ENCODE data around the gene ERMARD.

The ERMARD gene

DNA sequence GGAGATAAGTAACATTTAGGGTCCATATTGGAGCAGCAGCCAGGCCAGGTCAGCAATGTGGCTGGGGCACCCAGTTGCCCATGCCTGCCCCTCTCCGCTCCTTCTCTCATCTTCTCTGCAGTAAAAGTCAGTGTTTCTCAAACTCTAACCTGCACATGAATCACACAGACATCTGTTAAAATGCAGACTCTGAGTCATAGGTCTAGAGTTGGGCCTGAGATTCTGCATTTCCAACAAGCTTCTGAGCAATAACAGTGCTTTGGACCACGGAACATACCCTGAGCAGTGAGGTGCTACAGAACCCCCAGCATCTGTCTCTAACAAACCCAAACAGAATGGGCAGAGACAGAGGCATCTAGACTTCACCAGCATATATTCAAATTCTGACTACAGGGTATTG is 37.2 kb upstream of the ERMARD start:
- H3K27ac ChIP-seq: no peak overlapping the region
- H3K4me3 ChIP-seq: no peak overlapping the region
- no peak for DNase-seq (ENCODE audit: low spot score)
- TF ChIP-seq, protein P1, sequence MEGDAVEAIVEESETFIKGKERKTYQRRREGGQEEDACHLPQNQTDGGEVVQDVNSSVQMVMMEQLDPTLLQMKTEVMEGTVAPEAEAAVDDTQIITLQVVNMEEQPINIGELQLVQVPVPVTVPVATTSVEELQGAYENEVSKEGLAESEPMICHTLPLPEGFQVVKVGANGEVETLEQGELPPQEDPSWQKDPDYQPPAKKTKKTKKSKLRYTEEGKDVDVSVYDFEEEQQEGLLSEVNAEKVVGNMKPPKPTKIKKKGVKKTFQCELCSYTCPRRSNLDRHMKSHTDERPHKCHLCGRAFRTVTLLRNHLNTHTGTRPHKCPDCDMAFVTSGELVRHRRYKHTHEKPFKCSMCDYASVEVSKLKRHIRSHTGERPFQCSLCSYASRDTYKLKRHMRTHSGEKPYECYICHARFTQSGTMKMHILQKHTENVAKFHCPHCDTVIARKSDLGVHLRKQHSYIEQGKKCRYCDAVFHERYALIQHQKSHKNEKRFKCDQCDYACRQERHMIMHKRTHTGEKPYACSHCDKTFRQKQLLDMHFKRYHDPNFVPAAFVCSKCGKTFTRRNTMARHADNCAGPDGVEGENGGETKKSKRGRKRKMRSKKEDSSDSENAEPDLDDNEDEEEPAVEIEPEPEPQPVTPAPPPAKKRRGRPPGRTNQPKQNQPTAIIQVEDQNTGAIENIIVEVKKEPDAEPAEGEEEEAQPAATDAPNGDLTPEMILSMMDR (IDR thresholded peaks at IDR 0.05): no peak

DNA sequence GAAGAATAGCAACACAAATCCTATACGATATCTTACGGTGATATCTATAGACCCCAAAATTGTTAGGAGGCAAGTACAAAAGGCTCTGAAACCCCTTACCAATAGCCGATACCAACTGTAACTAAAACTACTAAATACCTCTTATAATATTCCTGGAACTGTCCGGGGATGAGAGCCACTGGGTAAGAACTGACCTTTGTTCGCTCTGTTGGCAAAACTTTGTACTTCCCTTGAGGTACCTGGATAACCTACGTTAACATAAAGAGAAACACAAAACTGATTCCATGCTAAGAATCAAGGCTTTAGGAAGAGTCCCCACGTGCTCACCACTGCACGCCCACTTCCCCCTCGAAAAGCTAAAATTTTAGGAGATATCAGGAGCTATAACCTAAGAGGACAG is 36.8 kb upstream of the ERMARD start:
- Histone ChIP-seq H3K4me3 (no peak overlapping the region), H3K27ac (no peak overlapping the region)
- DNase-seq (ENCODE audit: low spot score): no peak
- TF ChIP-seq, protein P1 (IDR thresholded peaks at IDR 0.05): no peak

DNA sequence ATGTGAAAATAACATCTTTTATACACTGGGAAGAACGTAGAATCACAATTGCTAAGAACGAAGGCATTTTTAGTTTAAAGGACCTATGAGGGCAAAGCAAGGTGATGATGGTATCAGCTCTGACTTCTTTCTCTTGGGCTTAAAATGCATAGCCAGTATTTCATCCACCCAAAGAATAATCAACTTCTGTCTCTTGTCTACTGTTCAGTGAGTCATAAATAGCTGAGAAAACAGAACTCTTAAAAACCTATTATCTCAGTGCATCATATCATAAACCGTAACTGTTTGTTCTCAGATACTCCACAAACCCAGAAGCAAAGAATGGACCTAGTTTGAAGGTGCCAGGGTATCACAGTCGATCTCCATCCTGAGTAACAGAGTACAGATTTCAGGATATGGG is 32.3 kb upstream of the ERMARD start:
- H3K4me3 ChIP-seq: no peak overlapping the region
- H3K27ac ChIP-seq: no peak overlapping the region
- DNase-seq (ENCODE audit: low spot score): no peak
- TF ChIP-seq, protein P1 (IDR thresholded peaks at IDR 0.05): no peak

DNA sequence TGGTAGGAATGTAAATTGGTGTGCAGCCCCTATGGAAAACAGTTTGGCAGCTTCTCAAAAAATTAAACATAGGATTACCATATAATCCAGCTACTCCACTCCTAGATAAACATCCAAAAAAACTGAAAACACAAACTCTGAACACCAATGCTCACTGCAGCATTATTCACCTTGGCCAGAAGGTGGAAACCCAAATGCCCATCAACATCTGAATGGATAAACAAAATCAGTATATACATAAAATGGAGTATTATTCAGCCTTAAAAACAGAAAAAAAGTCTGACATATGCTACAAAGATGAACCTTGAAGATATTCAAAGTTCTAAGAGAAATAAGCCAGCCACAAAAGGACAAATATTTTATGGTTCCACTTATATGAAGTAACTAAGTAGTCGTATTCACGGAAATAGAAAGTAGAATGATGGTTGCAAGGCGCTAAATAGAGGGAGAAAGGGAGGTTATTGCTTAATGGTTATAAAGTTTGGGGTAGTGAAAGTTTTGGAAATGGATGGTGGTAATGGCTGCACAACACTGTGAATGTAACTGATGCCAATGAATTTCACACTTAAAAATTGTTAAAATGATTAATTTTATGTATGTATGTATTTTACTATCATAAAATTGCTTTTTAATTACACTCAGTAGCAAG is 31.1 kb upstream of the ERMARD start:
- TF ChIP-seq, protein P1 (IDR thresholded peaks at IDR 0.05): no peak
- H3K27ac ChIP-seq: no peak overlapping the region
- no peak overlapping the region for H3K4me3 ChIP-seq
- DNase-seq (ENCODE audit: low spot score): no peak

DNA sequence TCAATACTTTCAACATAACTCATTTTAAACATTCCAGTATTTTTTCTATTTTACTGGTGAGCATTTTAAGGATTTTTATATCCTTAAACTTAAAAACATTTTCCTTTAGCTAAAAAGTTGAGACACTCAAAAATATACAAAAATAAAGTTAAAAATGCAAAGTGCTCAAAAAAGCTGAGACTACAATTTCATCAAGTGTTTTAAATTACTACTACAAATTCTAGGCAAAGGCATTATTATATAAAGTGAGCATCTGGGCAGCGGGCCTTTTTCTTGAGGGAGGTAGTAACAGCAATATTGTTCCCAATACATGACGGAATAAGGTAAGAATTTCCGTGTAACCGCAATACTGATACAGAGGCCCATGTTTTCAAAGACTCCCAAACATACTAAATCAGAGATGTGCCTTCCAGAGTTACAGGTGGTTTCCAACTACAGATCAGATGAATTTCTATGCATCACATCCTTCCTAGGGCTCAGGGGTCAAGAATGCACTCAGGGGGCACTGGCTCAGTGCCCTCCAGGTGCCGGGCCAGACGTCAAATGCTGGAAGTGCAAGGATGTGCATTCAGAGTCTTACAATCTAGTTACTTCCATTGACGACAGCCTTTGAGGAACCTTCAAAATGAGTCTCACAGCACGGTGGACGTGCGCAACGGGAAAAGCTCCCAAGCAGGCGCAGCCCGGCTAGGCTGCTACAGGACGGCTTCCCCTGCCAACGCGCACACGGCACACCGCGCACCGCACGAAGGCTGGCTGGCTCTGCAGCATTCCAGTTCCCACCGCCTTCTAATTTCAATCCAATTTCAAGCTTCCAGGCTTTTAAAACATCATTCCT is 28.8 kb upstream of the ERMARD start:
- H3K4me3 ChIP-seq: peak overlapping the region; percentile 86
- TF ChIP-seq, protein P1 (IDR thresholded peaks at IDR 0.05): no peak
- H3K27ac ChIP-seq: peak overlapping the region; percentile 93 to 99
- no peak for DNase-seq (ENCODE audit: low spot score)

DNA sequence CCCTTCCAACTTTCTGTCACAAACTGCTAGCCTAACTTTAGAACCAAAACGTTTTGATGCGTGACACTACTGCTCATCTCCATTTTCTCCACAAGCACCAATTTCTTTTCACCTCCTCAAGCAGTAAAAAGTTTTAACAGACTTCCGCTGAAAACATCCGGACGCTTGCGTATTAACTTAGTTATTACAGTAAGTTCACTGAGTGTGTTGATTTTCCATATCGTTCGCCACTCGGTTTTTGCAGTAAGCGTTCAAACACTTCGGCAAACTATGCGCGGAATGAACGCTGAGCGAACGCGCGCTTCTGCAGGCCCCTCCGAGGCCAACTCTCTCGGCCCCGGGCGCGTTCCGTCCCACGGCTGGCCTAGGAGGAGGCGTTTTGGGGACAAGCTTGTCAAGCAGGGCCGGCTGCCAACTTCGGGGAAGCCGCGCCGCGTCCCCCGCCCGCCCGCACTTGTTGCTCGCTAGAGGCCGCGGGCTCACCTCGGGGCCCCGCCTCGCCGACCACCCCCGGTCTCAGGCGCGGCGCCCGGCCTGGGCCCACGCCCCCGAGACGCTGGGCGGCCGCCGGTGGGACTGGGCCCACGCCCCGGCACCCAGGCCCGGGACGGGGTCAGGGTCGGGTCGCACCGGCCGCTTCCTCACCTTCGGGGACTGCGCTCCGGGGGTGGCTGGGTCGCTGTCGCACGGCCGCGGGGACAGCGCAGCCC is 28.1 kb upstream of the ERMARD start:
- peak; percentile 90 for DNase-seq (ENCODE audit: low spot score)
- TF ChIP-seq, protein P1 (IDR thresholded peaks at IDR 0.05): no peak
- H3K4me3 ChIP-seq: peak overlapping the region; percentile 86
- peak overlapping the region; percentile 93 to 99 for H3K27ac ChIP-seq
